GM06990 (cell line): ENCODE results near the gene PIPOX.

Experiments used
- DNase-seq: peaks from one replicate; pipeline ENCODE4 v3.0.0-alpha.2; 2011; ENCODE audit not compliant: insufficient read length; ENCODE audit errors: extremely low read depth
- H3K27me3 ChIP-seq: replicated peaks from 2 replicates; pipeline ENCODE4 v1.6.0; 2011; ENCODE audit warnings: low read length; ENCODE audit not compliant: control insufficient read depth, insufficient read depth
- H3K36me3 ChIP-seq: 2 replicates; pipeline ENCODE4 v1.5.1; 2011; ENCODE audit warnings: low read length; ENCODE audit not compliant: control insufficient read depth, insufficient read depth
- H3K4me3 ChIP-seq: replicated peaks from 2 replicates; pipeline ENCODE4 v1.5.1; 2011; ENCODE audit warnings: low read depth, mild to moderate bottlenecking, control low read depth, low read length
- CTCF ChIP-seq: IDR thresholded peaks from 2 replicates; pipeline ENCODE4 v1.5.1; 2011; ENCODE audit warnings: low read length, control low read depth, mild to moderate bottlenecking, inconsistent platforms; ENCODE audit not compliant: insufficient read depth, poor library complexity, severe bottlenecking

The PIPOX gene

GRCh38 chr17:29095439-29095838, 52.5 kb downstream of the PIPOX start:
- Histone ChIP-seq H3K36me3 (peaks cover 50% of the 10 kb centered on the region), H3K27me3 (no peaks in the 10 kb centered on the region), H3K4me3 (no peak overlapping the region)
- no peak for TF ChIP-seq CTCF
- no peak for DNase-seq

- no peak overlapping the region for H3K4me3 ChIP-seq
- no peak for TF ChIP-seq CTCF
- peaks cover 47% of the 10 kb centered on the region for H3K36me3 ChIP-seq
- H3K27me3 ChIP-seq, result no peaks in the 10 kb centered on the region
- DNase-seq, result no peak
Measured at GRCh38 chr17:29096094-29096493, 53.2 kb downstream of the PIPOX start.

- H3K27me3 ChIP-seq, result no peaks in the 10 kb centered on the region
- no peak overlapping the region for H3K4me3 ChIP-seq
- no peak for TF ChIP-seq CTCF
- DNase-seq, result no peak
- H3K36me3 ChIP-seq, result peaks cover 46% of the 10 kb centered on the region
Measured at GRCh38 chr17:29099527-29099926, 56.6 kb downstream of the PIPOX start.

GRCh38 chr17:29100296-29100695, 57.4 kb downstream of the PIPOX start:
- Histone ChIP-seq H3K27me3 (no peaks in the 10 kb centered on the region), H3K4me3 (no peak overlapping the region), H3K36me3 (peaks cover 44% of the 10 kb centered on the region)
- no peak for DNase-seq
- TF ChIP-seq CTCF, result no peak

- TF ChIP-seq CTCF, result no peak
- peaks cover 44% of the 10 kb centered on the region for H3K36me3 ChIP-seq
- no peaks in the 10 kb centered on the region for H3K27me3 ChIP-seq
- DNase-seq, result no peak
- no peak overlapping the region for H3K4me3 ChIP-seq
Measured at GRCh38 chr17:29102046-29102445, 59.1 kb downstream of the PIPOX start.

- peaks cover 40% of the 10 kb centered on the region for H3K36me3 ChIP-seq
Measured at GRCh38 chr17:29102741-29103181, 59.8 kb downstream of the PIPOX start.

More at GRCh38 chr17:29102741-29103181, 59.8 kb downstream of the PIPOX start:
- Histone ChIP-seq H3K27me3 (no peaks in the 10 kb centered on the region), H3K4me3 (no peak overlapping the region)
- TF ChIP-seq CTCF, result no peak
- DNase-seq, result no peak
